ENCODE results near the gene CENPB.

CENPB gene

DNA sequence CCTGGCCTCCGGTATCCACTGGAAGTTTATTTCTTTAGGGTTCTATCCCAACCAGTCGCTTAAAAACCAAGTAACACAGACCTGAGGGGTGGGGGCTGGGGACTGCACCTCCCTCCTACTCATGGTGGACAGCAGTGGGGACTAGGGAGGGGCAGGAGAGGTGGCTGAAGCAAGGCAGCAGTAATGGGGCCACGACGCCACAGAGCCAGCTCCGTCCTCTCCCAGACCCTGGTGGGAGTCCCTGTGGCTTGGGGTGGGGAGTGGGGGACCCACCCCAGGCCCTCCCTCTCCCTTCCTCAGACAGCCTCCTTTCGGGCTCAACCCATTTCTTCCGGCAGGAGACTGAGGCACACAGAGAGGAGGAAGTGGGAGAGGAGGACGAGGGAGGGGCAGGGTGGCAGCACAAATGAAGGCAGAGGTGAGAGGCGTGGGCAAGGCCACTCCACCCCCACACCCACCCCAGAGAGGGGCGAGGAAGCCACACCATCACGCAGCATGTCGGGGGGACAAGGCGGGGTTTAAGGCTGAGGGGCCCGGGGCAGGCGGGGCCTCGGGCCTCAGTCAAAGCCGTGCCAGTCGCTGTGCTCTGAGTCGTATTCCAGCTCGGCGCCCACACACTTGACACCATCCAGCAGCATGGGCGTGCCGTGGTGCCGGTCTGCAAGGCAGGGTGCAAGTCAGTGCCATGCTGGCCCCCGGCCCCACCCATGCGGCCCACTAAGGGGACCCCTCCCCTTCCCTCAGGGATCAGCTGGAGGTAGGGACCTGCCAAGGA is 32.9 kb downstream of the CENPB start:
- TF ChIP-seq JUND (IDR thresholded peaks at IDR 0.05; ENCODE audit: low read depth) = no peak
- in situ Hi-C loops (cut with HindIII; ENCODE audit: low pct_unique_long_range_greater_than_20kb, low sequenced_read_pairs) = no loop called here
- DNase-seq (ENCODE audit: low read depth in 1 of 2, low spot score in 1 of 2) = no peak

DNA sequence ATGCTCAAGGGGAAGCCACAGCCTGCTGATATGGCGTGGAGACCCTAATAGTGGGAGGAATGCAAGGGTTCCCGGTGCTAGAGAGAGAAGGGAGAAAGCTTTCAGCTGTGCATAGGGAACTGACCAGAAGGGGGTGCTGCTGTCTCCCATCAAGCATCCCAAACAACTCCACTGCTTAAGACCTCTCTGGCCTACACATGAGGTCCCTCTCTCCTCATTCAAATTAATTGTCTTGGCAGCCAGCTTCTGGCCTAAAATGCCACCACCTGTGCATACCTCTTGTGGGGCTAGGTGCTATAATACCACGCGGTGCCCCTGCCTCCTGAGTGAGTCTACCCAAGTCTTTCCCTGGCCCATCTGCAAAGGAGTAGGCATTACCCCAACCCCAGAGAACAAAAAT is 33.4 kb downstream of the CENPB start:
- no peak for TF ChIP-seq JUND (IDR thresholded peaks at IDR 0.05; ENCODE audit: low read depth)

DNA sequence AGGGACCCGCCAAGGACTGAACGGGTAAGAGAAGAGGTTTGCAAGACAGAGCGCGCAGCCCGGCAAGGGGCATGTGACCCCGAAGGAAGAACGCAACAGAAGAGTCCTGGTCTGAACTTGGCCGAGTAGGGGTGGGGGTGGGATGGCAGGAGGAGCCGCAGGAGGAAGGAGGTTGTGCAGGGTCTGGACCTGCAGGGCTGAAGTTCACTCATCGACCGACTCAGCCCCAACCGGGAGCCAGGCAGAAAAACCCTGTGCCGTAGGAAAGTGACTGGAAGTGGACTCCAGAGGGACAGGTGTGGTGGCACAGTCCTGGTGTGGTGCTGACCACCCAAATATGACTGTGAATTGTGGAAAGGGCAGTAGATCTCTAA is 34.2 kb downstream of the CENPB start:
- in situ Hi-C loops (cut with HindIII; ENCODE audit: low pct_unique_long_range_greater_than_20kb, low sequenced_read_pairs) = no loop called here
- no peak for DNase-seq (ENCODE audit: low read depth in 1 of 2, low spot score in 1 of 2)
- TF ChIP-seq JUND (IDR thresholded peaks at IDR 0.05; ENCODE audit: low read depth) = no peak

More for the DNA sequence above, 33.4 kb downstream of the CENPB start:
- DNase-seq (ENCODE audit: low read depth in 1 of 2, low spot score in 1 of 2) = peak; percentile 78 to 88
- in situ Hi-C loops (cut with HindIII; ENCODE audit: low pct_unique_long_range_greater_than_20kb, low sequenced_read_pairs) = no loop called here

DNA sequence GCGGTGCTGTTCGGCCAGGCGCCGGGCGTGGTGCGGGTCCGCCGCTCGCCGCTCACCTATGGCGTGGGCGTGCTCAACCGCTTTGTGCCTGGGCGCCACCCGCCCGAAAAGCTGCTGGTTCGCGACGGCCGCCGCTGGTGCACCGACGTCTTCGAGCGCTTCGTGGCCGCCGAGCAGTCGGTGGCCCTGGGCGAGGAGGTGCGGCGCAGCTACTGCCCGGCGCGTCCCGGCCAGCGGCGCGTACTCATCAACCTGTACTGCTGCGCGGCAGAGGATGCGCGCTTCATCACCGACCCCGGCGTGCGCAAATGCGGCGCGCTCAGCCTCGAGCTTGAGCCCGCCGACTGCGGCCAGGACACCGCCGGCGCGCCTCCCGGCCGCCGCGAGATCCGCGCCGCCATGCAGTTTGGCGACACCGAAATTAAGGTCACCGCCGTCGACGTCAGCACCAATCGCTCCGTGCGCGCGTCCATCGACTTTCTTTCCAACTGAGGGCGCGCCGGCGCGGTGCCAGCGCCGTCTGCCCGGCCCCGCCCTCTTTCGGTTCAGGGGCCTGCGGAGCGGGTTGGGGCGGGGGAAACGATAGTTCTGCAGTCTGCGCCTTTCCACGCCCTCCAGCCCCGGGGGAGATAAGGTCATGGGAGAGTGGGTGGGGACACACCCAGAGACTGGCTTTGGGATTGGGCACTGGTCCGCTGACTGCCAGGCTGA is 34.7 kb downstream of the CENPB start:
- no peak for TF ChIP-seq JUND (IDR thresholded peaks at IDR 0.05; ENCODE audit: low read depth)
- in situ Hi-C loops (cut with HindIII; ENCODE audit: low pct_unique_long_range_greater_than_20kb, low sequenced_read_pairs) = no loop called here
- no peak for DNase-seq (ENCODE audit: low read depth in 1 of 2, low spot score in 1 of 2)

DNA sequence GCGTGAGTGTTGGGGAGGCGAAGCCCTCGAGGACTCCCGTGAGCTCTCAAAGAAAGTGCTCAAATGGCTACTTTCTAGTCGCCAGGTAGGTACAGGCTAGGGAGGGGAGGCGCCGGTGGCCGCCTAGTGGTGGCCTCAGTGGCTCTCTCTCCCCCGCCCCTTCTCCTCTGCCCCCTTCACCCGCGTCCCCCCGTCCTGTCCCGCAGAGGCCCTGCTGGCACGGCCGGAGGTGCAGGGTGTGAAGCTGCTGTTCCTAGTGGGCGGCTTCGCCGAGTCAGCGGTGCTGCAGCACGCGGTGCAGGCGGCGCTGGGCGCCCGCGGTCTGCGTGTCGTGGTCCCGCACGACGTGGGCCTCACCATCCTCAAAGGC is 35.2 kb downstream of the CENPB start:
- DNase-seq (ENCODE audit: low read depth in 1 of 2, low spot score in 1 of 2) = no peak
- in situ Hi-C loops (cut with HindIII; ENCODE audit: low pct_unique_long_range_greater_than_20kb, low sequenced_read_pairs) = no loop called here

DNA sequence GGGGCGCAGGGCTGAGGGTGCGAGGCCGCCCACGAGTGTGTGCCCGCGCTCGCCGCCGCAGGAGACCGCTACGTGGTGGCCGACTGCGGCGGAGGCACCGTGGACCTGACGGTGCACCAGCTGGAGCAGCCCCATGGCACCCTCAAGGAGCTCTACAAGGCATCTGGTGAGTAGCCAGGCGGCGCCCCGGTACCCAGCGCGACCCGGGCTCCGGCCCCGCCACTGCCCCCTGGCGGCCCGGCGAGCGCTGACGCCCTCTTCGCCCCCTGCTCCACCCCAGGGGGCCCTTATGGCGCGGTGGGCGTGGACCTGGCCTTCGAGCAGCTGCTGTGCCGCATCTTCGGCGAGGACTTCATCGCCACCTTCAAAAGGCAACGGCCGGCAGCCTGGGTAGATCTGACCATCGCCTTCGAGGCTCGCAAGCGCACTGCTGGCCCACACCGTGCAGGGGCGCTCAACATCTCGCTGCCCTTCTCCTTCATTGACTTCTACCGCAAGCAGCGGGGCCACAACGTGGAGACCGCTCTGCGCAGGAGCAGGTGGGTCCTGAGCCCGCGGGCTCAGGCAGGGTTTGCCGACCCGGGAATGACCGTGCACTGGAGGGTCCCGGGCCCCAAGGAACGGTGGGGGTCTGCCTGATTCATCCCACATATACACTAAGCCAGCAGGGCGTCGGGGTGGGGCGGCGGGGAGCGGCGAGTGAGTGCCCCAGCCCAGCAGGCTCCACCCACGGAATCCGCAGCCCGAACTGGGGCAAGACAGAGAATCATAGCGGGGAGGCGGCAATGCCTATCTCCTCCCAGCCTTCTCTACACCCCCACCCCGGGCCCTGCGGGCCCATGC is 36.6 kb downstream of the CENPB start:
- TF ChIP-seq JUND (IDR thresholded peaks at IDR 0.05; ENCODE audit: low read depth) = no peak
- in situ Hi-C loops (cut with HindIII; ENCODE audit: low pct_unique_long_range_greater_than_20kb, low sequenced_read_pairs) = no loop called here
- no peak for DNase-seq (ENCODE audit: low read depth in 1 of 2, low spot score in 1 of 2)

More for the DNA sequence above, 35.2 kb downstream of the CENPB start:
- TF ChIP-seq JUND (IDR thresholded peaks at IDR 0.05; ENCODE audit: low read depth) = no peak

DNA sequence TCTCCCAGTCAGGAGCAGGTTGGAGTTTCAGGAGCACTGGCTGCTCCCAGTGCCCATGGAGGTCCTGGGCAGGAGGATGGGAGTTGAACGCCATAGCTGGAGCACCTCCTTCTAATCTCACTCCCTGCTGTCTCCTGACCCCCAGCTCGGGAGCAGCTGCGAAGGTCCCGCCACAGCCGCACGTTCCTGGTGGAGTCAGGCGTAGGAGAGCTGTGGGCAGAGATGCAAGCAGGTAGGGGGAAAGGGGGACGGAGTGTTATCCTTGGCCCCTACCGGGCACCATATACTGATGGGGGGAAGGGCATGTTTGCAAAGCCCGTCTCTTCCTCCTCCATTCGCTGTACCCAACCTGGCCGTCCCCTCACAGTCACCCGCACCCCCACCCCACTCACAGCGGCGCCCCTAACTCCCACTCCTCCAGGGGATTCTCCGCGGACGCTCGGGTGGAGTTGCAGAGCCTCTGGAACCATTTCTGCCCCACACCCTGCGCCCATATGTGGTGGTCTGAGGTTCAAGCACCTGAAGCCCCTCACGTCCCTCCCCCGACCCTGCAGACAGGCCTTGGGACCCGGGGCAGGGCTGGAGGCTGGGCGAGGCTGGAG is 37.4 kb downstream of the CENPB start:
- no peak for TF ChIP-seq JUND (IDR thresholded peaks at IDR 0.05; ENCODE audit: low read depth)
- no peak for DNase-seq (ENCODE audit: low read depth in 1 of 2, low spot score in 1 of 2)
- in situ Hi-C loops (cut with HindIII; ENCODE audit: low pct_unique_long_range_greater_than_20kb, low sequenced_read_pairs) = no loop called here

DNA sequence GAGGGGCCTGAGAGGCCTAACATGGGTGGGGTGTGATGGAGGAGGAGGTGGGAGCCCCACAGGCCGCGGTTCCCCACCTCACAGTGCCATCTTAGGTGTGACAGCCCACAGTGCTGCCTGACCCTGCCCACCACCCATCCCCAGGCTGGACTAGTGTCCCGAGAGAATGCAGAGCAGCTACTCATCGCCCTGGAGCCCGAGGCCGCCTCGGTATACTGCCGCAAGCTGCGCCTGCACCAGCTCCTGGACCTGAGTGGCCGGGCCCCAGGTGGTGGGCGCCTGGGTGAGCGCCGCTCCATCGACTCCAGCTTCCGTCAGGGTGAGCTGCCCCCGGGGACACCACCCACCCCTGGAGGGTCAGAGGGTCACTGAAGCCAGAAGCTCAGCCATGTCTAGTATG is 38.5 kb downstream of the CENPB start:
- DNase-seq (ENCODE audit: low read depth in 1 of 2, low spot score in 1 of 2) = no peak
- in situ Hi-C loops (cut with HindIII; ENCODE audit: low pct_unique_long_range_greater_than_20kb, low sequenced_read_pairs) = no loop called here
- no peak for TF ChIP-seq JUND (IDR thresholded peaks at IDR 0.05; ENCODE audit: low read depth)

DNA sequence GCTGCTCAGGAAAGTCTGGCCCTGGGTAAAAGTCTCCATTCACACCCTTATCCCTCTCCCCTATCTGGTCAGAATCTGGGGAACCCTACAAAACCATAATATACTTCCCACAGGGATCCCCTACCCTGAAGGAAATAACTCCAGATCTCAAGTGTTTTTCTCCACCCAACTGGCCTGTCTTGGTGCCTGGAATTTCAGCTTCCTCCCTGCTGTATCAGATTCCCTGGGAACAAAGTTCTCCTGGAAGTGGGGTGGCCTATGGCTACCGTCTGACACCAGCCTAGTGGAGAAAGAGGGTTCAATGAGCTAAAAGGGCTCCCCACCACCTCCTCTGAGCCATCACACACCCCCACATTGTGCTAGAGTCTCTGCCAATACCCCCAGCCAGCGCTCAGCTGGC is 39.1 kb downstream of the CENPB start:
- no peak for DNase-seq (ENCODE audit: low read depth in 1 of 2, low spot score in 1 of 2)
- TF ChIP-seq JUND (IDR thresholded peaks at IDR 0.05; ENCODE audit: low read depth) = no peak
- in situ Hi-C loops (cut with HindIII; ENCODE audit: low pct_unique_long_range_greater_than_20kb, low sequenced_read_pairs) = no loop called here

DNA sequence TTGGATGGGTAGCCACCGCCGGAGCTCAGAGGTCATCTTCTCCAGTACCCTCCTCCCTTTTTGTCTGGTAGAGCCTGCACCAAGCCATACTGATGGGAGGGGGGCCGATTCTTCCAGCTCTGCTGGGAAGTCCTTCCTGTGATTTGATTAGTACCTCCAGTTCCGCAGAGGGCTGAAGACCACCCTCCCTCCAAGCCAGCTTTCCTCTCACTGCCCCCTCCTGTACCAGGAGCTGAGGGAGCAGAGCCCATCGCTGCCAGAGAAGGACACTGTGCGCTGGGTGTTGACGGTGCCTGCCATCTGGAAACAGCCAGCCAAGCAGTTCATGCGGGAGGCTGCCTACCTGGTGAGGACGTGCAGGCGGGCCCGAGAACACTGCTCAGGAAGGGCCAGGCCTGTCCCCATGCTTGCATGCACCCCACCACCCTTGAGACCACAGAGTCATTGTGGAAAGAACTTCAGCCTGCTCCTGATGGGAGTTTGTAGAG is 40.8 kb downstream of the CENPB start:
- no peak for TF ChIP-seq JUND (IDR thresholded peaks at IDR 0.05; ENCODE audit: low read depth)
- no peak for DNase-seq (ENCODE audit: low read depth in 1 of 2, low spot score in 1 of 2)
- in situ Hi-C loops (cut with HindIII; ENCODE audit: low pct_unique_long_range_greater_than_20kb, low sequenced_read_pairs) = no loop called here

DNA sequence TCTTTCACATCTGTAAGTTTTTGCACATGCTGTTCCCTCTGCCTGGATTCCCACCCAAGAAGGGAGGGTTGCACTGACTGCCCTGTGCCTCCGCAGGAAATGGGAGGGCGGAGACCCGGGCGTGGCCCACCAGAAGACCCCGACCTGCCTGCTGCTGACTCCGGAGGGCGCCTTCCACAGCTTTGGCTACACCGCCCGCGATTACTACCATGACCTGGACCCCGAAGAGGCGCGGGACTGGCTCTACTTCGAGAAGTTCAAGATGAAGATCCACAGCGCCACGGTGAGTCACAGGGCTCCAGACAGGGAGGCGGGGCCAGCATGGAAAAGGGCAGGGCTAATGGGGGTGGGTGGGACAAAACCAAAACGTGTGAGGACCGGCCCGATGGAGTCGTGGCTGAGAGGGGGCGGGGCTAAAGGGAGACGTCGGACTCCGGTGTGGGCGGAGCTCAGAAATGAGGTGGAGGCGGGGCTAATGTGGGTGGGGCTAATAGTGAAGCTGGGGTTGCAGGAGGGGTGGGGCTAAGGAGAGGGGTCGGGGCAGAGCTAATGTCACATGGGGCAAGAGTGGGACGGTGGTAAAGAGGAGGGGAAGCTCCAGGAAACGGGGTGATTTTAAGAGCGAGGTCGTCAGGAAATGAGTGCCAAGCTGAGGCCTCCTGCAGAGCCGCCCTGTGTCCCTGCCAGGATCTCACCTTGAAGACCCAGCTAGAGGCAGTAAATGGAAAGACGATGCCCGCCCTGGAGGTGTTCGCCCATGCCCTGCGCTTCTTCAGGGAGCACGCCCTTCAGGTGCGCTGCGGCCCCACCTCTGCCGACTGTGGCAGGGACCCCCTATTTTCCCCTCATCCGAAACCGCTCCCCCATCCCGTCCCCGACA is 41.5 kb downstream of the CENPB start:
- in situ Hi-C loops (cut with HindIII; ENCODE audit: low pct_unique_long_range_greater_than_20kb, low sequenced_read_pairs) = no loop called here
- peak; percentile 95 to 96 for DNase-seq (ENCODE audit: low read depth in 1 of 2, low spot score in 1 of 2)
- no peak for TF ChIP-seq JUND (IDR thresholded peaks at IDR 0.05; ENCODE audit: low read depth)
